OCI-LY3 (cell line): Measurements from ENCODE around the gene NDUFAF8.

ENCODE experiments used
- EZH2phosphoT487 ChIP-seq: fragments of 200-600 bp; shearing (Covaris generic); IDR thresholded peaks from 2 replicates; pipeline ENCODE4 v1.6.1; 2018; ENCODE audit warnings: antibody characterized with exemption, mixed run types, low read depth
- TF ChIP-seq, protein P1 (sequence below): fragments of 200-600, 300-600 bp; sonication (generic); IDR thresholded peaks from 2 replicates; pipeline ENCODE4 v1.5.1; 2014; ENCODE audit warnings: antibody characterized with exemption, low read length, low read depth

DNA sequence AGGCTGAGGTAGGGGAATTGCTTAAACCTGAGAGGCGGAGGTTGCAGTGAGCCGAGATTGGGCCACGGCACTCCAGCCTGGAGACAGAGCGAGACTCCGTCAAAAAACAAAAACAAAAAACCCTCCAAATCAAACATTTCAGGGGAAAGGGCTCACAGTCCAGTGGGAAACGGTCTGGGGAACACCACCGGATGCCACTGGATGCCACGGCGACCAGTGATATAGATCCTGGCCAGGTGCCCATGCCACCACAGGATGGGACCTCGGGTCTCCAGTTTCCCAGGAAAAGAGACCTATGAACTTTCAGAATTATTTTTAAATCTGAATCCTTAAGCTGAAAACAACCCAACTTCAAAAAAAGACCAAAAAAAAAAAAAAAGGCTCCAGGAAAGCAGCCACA lies 28.7 kb upstream of the NDUFAF8 start:
- TF ChIP-seq, protein P1, sequence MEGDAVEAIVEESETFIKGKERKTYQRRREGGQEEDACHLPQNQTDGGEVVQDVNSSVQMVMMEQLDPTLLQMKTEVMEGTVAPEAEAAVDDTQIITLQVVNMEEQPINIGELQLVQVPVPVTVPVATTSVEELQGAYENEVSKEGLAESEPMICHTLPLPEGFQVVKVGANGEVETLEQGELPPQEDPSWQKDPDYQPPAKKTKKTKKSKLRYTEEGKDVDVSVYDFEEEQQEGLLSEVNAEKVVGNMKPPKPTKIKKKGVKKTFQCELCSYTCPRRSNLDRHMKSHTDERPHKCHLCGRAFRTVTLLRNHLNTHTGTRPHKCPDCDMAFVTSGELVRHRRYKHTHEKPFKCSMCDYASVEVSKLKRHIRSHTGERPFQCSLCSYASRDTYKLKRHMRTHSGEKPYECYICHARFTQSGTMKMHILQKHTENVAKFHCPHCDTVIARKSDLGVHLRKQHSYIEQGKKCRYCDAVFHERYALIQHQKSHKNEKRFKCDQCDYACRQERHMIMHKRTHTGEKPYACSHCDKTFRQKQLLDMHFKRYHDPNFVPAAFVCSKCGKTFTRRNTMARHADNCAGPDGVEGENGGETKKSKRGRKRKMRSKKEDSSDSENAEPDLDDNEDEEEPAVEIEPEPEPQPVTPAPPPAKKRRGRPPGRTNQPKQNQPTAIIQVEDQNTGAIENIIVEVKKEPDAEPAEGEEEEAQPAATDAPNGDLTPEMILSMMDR, result no peak
- TF ChIP-seq EZH2phosphoT487, result no peak
